Erythroblast (primary cell): ENCODE data around the gene MAP7D1.

ENCODE experiments used
- GATA1 ChIP-seq: IDR thresholded peaks from 2 replicates; pipeline ENCODE4 v1.6.1; 2011; ENCODE audit warnings: low read depth, mild to moderate bottlenecking, control low read depth, low read length, moderate library complexity
- POLR2A ChIP-seq: IDR thresholded peaks from 2 replicates; pipeline ENCODE4 v1.6.1; 2011; ENCODE audit warnings: mild to moderate bottlenecking, low read length

DNA sequence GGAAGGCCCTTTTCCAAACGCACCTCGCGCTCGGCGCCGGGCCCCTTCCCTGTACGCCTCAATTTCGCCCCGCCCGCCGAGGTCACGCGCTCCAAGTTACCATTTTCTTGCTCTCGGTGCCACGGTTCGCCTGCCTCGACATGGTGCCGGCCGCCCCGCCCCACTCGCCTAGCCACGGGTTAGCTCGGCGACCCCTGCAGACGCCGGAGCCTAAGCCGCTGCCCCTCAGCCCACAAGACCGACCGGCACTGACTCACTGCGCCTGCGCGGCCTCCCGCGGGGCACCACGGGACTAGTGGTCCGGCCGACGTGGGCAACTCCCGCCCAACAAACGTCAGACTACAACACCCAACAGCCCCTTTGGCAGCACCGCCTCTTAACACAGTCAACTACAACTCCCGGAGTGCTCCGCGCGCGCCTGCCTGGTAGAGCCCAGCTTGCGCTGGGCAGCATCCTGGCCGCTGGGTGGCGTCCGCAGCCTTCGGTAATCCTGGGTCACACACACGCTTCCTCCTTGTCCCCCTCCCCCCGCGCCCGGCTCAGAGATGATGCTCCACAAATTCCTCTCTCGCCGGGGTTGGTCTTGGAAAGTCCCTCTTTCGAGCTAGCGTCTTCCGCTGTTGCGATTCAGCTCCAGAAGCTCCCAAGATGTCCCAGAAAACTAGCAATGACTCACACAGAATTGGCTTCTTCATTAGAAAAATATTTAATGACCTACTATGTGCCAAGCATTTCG lies 6.6 kb upstream of the MAP7D1 start, which contains the start of gene TRAPPC3:
- TF ChIP-seq POLR2A = peak; percentile 86
- TF ChIP-seq GATA1 = no peak
